Cortex of kidney (tissue), 1 donor: ENCODE results near the gene PRDM15.

Source experiments
- DNase-seq: peaks from one replicate; lab custom pipeline; 2025; lab: John Stamatoyannopoulos, UW

The PRDM15 gene

DNA sequence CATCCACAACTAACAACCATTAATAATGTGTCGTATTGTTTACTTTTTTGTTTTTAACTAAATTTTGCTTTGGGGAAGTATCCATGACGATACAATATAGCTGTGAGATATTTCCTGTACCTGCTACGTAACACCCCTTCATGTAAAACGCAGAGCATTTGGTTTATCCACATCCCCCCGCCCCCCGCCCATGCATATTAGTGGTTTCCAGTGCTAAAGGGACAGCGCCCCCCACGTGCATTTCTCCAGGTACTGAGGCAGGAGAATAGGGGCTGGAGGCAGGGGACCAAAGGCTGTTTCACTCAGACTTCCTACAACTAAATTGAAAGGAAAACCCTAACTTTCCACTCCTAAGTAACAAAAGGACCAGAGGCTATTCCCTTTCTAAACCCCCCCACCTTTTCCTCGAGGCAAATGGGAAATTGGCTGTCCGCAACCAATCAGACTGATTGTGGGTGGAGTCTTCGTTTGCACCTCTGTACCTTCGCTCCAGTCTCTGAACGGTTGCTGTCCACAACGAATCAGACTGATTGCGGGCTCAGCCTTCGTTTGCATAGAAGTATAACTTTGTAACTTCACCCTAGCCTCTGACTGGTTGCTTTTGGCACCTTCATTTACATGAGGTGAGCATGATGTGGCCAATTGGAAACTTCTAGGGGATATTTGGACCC lies 100.1 kb downstream of the PRDM15 start:
- DNase-seq: no peak

DNA sequence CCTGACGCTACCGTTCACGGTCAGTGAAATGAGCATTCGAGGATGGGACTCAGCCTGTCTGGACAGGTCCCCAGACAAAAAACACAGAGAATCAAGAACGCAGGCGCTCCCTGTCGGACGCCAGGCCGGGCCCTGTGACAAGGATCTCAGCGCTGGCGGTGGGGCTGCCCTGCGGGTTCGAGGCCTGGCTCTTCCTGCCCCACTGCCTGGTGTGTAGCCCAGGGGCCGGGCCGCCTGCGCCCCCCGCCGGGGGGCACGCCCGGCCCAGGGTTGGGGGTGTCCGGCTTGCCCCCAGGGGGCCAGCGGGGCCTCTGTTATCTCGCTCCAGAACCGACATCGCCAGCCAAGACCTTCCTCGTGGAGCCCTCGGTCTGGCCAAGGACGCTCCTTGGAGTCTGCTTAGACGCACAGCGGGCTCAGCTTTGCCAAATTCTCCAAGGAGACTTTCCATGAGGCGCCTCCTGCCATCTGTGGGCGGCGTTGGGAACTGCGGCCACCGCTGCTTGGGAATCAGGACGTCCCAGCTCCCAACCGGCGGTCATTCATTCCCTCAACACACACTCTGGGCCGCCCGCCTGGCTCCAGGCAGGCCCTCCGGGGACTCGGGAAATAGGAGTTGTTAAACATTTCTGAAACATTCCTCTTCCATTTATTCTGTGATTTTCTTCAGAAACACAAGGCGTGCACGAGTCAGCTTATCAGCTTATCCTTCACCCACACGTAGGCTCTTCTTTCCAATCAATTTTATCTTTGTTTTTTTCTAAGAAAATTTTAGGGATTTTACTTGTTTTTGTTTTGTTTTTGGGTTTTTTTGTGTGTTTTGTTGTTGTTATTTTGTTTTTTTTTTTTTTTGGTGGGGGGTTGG lies 101.0 kb downstream of the PRDM15 start:
- no peak for DNase-seq

DNA sequence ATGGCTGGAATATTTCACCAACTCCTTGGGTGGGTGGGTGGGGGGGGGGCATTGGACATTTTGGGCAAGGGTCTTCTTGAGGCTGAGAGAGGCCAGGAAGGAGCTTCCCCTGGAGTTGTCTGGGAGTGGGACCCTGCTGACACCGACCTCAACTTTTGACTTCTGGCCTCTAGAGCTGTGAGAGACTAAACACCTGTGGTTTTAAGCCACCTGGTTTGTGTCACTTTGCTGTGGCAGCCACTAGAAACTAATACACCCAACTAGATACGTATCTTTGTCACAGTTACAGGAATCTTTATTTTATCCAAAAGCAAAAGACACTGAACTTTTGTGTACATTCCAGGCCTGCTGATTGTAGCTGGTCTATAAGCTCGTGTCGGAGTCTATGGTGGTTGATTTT lies 102.4 kb downstream of the PRDM15 start:
- DNase-seq: no peak

DNA sequence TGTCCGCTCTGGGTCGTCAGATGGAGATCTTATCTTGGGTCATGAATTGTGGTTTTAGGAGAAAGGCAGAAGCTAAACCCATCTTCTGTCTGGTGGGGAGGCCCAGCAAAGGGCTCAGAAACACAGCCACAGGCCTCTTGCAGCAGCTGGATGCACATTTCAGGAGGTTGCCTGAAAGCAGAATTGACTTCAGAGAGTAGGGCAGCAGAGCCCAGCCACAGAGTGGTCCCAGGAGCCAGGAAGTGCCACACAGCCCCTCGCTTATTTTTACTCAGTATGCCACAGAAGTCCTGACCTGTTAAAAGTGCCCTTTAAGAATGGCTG lies 104.0 kb downstream of the PRDM15 start:
- DNase-seq: no peak

DNA sequence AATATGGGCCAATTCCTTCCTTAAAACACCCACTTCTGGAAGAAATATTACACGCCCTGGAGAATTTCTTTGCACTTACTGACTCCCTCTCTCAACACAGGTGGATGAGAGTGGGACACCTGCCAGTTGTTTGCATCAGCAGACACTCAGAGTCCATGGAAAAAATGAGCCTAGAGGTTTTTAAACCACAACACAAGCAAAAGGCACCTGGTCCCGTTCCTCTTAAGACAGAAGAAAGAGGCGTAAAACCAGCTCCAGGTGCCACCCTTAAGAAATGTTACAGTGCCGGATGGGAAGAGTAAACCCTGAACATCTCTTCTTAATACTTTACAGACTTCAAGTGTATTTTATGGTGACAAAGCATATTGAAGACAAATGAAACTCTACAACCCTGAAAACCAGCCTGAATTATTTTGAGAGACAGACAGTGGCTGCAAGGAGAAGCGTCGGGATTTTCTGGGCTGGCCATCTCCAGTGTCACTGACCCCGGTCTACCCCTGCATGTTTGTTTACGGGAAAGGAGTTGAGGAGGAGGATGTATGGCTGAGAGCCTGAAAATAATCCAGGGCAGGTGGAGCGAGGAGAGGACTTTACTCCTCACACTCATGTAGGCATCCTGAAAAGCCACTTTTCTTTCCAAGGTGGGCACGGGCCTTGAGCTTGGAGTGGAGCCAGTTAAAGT lies 104.5 kb downstream of the PRDM15 start:
- DNase-seq: no peak

DNA sequence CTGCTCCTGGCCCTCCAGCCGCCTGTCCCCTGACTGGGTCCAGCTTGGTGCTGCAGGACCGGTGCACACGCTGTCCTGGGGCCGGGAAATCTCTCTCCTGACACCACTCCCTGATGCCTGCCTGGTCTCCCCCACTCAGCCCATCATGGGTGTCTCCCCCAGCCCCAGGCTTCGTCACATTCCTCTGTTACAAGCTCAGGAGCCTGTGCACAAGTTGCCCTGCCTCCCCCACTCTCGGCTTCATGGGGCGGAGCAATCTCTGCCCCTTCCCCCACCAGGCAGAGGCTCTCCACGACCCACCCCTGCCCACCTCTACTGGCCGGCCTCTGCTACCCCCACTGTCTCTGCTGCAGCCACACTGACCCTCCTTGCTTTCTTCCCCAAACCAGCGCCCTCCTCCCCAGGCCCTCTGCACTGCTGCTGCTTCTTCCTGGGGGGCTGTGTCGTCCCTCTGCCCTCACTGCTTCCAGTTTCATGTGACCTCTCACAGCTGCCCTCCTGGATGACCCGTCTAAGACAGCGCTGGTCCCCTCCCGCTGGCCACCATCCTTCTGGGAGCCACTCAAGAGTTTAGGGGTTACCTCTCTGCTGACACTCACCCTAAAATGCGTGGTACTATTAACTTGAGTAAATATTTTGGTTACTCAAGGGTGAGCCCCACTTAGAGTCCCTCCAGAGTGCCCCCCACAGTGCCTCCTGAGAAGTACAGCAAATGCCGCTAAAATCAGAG lies 106.6 kb downstream of the PRDM15 start:
- DNase-seq: no peak

DNA sequence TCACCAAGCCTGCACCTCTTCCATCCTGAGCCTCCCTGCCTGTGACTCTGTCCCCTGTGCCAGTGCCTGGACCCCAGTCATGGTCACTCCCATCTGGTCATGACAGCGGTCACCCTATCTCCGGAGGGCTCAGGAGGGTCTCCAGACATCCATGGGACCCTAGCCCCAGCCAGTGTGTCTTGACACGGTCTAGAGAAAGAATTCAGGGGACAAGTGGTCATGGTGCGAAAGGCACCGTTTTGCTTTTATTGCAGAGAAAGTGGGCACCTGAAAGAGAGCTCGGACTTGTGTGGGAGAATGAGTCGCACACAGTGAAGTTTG lies 107.6 kb downstream of the PRDM15 start:
- no peak for DNase-seq

DNA sequence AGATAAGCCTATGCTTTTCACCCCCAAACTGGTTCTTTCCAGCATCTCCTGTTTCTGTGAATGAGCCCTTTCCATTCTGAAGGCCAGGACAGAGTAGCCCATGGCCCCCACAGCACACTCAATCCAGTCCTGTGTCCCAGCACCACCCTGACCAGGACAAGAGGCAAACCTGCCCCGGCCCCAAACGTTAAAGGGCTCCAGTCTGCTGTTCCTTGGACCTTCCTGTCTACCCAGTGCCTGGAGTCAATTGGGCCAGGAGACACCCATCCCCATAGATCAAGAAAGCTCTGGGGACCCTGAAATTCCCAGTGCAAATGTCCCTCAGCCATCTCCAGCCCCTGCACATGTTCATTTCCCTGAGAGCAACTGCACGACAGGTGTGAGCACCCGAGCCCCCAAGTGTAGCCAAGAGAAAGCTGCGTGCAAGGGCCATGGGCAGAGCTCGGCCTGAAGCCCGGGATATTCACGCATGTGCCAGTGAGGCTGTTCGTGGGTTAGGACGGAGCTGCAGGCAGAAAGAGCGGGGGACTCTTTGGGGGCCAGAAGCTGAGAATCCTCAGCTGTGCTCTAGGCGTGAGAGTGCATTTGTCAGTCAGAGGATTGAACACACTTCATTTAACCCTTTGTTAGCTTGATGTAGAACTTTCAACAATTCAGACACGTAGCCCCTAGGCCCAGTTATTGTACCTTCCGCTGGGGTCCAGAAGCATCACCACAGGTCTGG lies 108.1 kb downstream of the PRDM15 start:
- DNase-seq: no peak

DNA sequence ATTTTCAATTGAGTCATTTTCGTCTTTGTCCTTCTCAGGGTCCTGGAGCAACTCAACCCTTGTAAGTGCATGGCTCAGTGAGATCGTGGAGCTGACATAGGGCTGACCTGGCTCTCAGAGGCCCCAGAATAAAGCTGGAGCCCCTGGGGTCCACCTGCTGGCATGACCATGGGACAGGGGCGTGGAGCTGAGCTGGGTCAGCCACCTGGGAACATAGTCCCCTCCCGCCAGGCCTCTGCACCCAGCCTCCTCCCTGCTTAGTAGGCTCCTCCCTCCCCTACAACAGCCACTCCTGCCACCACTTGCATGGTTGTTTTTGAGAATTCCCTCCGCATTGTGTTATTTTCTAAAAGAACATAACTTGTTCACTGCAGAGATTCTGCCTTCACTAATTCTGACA lies 109.2 kb downstream of the PRDM15 start:
- DNase-seq: no peak

DNA sequence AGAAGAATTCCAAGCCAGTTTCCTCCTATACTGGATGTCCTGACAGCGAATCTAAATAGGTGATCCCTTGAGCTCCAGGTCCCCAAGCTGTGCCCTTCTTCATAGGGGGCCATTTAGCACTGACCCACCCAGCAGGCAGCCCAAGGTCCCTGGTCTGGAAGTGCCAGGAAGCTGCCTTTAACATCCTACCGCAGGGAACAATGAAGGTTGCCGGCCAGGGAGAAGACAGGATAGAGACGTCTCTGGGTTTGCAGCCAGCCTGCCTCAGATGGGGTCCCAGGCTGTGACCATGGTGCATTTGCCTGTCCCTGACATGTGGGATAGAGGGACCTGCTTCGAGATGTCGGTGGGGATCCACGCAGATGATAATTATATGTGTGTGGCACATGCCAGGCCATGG lies 109.6 kb downstream of the PRDM15 start:
- DNase-seq: no peak

DNA sequence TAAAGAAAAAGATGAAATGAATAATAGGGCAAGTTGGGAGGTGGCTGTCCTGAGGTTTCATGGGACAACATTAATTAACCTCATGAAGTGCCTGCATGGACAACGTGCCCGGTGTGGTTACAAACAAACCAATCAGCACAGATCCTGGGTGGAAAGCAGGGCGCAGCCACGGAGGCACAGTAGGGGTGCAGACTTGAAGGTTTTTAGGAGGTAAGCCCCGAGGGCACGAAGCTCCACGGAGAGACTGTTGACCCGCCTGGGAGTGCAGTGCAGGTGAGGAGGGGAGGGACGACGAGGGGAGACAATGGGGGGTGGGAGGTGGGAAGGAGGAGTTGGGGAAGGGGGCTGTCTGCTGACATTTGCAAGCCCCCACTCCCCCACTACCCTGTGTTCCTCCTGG lies 110.0 kb downstream of the PRDM15 start:
- no peak for DNase-seq

DNA sequence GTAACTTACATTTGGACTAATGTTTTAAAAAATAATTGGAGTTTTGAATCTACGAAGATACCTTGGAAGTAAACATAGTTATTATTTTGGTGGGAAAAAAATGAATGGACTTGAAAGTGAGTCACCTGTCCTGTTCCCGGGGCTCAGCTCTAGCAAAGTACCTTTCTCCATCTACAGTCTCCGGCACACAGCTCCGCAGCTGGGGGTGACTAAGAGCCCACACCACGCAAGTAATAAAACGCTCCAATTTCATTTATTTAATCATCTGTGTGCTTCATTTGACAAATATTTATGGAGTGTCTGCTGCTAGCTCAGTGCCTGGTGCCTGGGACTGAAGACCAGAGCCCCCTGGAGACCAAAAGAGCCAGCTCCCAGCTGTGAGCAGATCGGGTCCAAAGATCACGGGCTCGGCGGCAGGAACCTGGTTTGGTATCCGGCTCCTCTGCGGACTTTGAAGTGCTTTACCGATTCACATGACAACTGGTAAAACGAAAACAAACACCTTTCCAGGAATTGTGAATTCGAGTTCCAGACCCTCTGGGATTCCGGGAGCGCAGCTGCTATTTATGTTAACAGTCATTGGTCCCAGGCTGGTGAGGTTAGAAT lies 110.6 kb downstream of the PRDM15 start:
- no peak for DNase-seq

DNA sequence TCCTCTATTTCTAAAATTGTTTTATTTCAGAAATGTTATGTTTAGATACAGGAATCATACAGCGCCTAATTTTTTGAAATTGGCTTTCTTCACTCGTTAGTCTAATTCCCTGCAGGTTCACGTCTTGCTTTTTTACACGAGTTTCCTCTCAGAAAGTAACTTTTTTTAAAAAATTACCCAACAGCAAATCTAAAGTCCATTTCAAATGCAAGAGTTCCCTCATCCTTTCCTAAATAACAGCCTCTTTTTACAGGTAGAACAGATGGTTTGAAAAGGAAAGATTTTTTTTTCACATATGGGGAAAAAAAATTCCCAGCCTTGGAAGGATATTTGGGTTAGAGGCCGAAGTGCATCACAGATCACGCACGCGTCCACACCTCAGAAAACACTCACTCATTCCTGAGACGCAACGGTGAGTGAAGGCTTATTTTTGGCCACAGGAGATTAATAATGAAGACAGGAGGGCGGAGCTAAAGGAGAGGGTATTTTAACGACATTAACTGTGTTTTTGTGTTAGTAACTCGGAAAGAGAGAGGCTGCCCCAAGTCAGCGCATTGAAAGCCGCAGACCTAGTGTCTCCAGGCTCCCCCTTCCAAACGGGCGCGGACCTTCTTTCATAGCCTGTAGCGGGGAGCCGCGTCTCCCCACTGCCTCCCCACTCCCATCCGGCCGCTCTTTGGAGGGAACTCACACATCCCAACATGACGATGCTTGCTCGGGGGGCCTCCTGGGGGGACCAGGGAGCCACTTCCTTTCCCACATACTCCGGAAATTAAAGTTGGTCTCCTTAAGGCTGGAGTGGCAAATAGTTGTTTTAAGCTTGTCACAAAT lies 111.3 kb downstream of the PRDM15 start:
- no peak for DNase-seq

DNA sequence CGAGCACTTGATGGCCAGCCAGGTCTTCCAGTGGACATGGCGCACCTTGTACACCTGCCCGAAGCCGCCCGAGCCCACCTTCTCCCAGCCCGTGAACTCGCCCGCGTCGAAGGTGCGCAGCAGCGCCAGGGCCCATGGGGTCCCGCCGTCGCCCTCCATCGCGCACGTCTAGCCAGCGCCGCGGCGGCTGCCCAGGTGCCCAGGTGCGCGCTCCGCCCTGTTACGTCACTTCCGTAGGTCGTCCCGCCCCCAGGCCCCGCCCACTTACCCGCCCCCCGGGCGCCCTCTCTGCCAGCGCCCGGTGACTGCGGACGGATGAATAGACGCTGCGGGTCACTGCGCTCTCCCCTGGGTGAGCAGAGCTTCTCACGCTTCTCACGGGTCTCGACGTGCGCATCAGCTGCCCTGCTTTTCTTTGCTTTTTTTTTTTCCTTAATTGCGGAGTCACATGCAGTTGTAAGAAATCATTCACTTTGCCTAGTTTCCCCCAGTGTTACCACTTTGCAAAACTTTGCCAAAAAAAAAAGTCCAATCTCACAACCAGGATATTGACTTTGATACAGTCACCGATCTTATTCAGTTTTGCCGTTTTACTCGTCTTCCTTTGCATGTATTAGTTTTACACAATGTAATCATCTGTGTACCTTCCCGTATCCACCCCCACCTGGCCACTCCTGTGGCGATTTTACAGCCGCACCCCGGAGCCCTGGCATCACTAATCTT lies 112.1 kb downstream of the PRDM15 start, which contains the start of gene RIPK4:
Gene RIPK4 (minus strand): TSS at position 170 of the 723 bp plus-strand sequence. CDS start 11 bp downstream, at position 159.
- DNase-seq: no peak

DNA sequence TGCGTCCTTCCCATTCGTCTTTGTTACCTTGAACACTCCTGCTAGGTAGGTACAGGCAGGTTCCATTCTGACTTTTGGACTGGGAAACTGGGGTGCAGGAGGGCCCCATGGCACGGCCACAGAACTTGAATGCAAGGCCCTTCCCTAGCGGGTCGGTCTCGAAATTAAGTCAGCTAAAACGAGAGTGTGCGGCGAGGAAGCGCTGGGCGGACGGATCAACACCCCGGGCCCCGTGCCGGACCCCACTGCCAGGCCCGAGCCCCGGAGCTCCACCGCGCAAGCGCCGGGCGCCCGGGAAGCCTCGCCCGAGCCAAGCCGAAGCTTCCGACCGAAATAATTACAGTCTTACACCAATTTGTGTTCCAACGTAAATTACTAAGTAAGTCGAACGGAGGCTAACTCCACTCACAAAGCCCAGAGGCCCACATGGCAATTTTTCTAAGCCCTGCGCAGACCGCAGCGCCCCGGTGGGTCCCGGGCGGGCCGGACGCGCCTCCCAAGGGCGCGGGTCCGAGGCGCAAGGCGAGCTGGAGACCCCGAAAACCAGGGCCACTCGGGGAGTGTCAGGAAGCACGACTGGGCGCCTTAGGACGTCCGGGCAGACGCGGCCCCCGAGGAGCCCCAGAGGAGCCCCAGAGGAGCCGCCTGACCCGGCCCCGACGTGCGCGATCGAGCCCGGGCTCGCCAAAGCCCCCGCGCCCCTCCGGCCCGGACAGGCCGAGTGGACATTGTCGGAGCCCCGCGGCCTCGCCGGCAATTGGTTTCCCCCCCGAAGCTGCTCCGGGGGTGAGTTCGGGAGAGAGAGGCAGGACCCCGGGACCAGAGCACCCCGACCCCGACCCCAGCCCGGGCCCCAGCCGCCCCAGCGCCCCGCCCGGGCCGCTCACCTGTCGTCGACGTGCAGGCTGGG lies 112.9 kb downstream of the PRDM15 start:
- DNase-seq: no peak

DNA sequence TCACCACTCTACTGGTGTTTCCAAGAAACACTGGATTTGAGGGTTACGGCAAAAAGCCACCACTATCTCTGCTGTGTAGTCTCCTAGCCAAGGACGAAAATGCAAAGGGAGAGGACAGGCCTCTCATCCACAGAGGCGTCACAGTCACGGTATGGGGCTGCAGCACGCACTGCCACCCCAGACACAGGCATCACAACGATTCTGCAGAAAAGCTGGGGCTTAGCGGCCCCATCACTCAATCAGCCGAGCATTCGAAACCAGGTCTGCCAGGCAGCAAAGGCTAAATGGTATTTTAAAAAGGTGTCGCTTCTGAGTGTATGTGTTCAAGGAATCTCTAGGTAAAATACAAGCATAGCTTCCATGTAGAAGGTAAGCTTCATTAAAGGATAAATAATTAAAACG lies 113.7 kb downstream of the PRDM15 start:
- no peak for DNase-seq

DNA sequence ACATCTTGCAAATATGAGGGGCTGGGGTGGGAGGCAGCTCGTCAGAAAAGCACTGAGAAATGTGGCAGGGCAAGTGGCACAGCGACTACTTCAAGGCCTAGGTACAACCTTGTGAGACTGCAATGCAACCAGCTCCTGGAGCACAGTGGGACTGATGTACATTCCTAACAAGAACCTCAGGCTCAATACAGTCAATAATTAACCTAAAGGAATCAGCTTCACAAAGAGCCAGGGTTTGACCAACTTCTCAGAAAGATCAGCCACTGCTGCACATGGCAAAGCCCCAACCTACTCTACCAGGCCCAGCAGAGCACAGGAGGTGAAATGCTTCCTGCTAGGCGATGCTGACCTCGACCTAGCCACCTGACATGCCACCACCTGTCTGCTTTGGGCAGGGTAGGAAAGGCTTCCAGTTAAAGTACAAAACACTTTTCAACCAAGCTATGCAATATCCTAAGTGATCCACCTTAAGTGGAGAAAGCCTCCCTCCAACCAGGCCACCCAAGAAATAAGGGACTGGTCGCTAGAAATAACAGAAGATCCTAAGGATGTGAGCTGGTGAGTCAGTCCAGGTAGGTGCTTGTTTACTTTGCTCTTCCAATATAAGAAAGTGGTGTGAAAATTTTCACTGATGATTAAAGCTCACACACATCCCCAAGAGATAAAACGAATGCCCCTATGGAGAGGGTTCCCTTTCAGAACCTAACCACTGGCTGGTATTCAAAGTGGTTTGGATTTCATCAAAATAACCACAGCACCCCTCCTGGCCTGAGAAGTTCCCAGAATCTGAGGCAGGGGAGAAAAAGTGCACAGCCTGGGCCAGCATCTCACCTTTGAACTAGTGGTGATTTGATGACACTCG lies 114.4 kb downstream of the PRDM15 start:
- DNase-seq: no peak

DNA sequence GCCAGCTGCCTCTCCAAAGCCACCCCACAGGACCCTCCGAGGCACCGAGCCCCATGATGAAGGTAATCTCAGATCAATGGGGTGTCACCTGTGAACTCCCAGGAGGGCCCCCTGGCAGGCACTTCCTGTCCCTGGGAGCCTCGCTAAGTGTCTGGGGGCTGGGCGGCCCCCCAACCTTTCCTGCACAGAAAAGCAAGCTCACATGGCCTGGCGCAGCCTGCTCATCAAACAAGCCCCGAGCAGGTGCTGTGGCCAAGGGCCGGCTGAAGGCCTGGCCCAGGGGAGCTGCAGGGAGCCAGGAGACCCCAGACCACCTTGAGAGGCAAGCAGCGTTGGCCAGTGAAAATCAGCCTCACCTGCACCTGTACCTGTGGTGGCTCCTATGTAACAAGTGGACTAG lies 115.1 kb downstream of the PRDM15 start:
- no peak for DNase-seq
